ENCODE results near the gene CFAP20. TPM values are rescaled to one million over a fixed set of nuclear protein-coding genes. Genes with fewer than 3 reads are reported as not detected.

Gene CFAP20
- total RNA-seq, 1 donor from 2014 or later: 26.5 TPM

DNA sequence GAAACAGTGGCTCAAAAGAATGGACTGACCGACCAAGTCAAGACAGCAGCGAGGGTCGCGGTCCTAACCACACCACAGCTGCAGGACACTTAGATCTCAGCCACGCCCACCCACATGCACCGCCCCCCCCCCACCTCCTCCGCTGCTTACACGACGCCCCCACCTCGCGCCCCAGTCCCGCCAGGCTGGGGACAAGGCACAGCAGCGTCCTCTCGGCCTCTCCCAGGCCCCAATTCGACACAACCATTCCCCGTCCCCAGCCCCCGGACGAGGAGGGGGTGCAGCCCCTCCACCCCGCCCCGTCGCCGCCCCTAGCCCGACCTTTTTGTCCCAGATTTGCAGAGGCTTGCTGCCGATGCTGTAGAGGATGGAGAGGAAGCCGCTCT, 477 bp downstream of the CFAP20 start:
- peaks cover 36% of the 10 kb centered on the region for H3K4me1 Mint-ChIP-seq (ENCODE audit: low read depth)

DNA sequence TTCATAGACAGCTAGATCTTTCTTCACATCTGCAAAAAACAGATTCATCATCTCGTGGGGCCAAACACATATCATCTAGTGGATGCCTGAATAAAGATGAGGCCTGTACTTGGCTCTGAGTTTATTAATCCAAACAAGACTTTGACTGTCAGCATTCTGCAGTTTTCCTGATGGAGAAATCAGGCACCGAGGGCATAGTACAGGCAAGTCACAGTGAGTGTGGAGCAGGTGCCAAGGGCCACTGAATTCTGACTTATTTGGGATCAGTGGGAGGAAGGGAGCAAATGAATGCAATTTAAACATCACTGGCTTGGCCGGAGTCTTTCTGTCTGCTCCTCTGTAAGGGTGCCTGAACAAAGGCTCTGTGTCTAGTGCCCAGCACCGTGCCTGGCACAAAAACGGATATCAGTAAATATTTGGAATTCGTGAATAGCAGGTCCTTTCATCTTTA, 975 bp downstream of the CFAP20 start:
- Mint-ChIP-seq H3K4me1 (ENCODE audit: low read depth) (peaks cover 38% of the 10 kb centered on the region), H3K4me3 (ENCODE audit: unreplicated experiment) (peak overlapping the region; percentile 76), H3K27ac (ENCODE audit: unreplicated experiment) (peak overlapping the region; percentile 87), H3K9me3 (ENCODE audit: low read depth) (peaks cover 5% of the 10 kb centered on the region), H3K36me3 (ENCODE audit: low read depth) (peaks cover 4% of the 10 kb centered on the region), H3K27me3 (ENCODE audit: low read depth) (no peaks in the 10 kb centered on the region)
- no peak for TF ChIP-seq CTCF (IDR thresholded peaks at IDR 0.05)
- DNase-seq (ENCODE audit: low spot score): no peak

More for the DNA sequence above, 477 bp downstream of the CFAP20 start:
- no peak for TF ChIP-seq CTCF (IDR thresholded peaks at IDR 0.05)
- H3K9me3 Mint-ChIP-seq (ENCODE audit: low read depth): peaks cover 5% of the 10 kb centered on the region
- H3K27me3 Mint-ChIP-seq (ENCODE audit: low read depth): no peaks in the 10 kb centered on the region
- H3K4me3 Mint-ChIP-seq (ENCODE audit: unreplicated experiment): peak overlapping the region; percentile 76
- no peak for DNase-seq (ENCODE audit: low spot score)
- peaks cover 4% of the 10 kb centered on the region for H3K36me3 Mint-ChIP-seq (ENCODE audit: low read depth)
- peak overlapping the region; percentile 87 for H3K27ac Mint-ChIP-seq (ENCODE audit: unreplicated experiment)

- peak overlapping the region; percentile 87 for H3K27ac Mint-ChIP-seq (ENCODE audit: unreplicated experiment)
- no peak for DNase-seq (ENCODE audit: low spot score)
- peaks cover 4% of the 10 kb centered on the region for H3K36me3 Mint-ChIP-seq (ENCODE audit: low read depth)
- H3K9me3 Mint-ChIP-seq (ENCODE audit: low read depth): peaks cover 5% of the 10 kb centered on the region
- TF ChIP-seq CTCF (IDR thresholded peaks at IDR 0.05): no peak
- H3K4me3 Mint-ChIP-seq (ENCODE audit: unreplicated experiment): peak overlapping the region; percentile 76
- no peaks in the 10 kb centered on the region for H3K27me3 Mint-ChIP-seq (ENCODE audit: low read depth)
- peaks cover 39% of the 10 kb centered on the region for H3K4me1 Mint-ChIP-seq (ENCODE audit: low read depth)
Observed at GRCh38 chr16:58127634-58128033, 1.5 kb downstream of the CFAP20 start.

DNA sequence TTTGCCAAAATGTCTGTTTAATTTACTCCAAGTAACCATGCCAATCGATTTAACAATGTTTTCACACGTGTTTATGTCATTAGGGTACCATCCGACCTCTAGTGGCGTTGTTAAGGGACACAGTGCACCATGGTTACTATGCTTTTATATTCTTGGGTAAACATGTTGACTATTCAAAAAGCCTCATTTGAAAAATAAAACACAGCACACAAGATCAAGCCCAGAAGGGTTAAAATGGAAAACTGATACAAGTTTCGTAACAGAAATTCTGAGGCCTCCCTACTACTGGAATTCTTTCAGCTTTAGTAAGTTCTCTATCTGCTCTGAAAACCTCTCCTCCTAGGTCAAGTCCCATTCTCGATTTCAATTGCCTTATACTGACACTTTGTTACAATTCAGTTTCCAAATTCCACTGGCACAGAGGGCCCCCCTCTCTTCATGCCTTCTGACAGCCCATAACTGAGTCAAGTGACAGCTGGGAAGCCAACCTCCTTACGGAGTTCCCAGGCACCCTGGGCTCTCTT, 2.1 kb downstream of the CFAP20 start:
- DNase-seq (ENCODE audit: low spot score): no peak
- peak overlapping the region; percentile 76 for H3K4me3 Mint-ChIP-seq (ENCODE audit: unreplicated experiment)
- peaks cover 41% of the 10 kb centered on the region for H3K4me1 Mint-ChIP-seq (ENCODE audit: low read depth)
- H3K27me3 Mint-ChIP-seq (ENCODE audit: low read depth): no peaks in the 10 kb centered on the region
- H3K27ac Mint-ChIP-seq (ENCODE audit: unreplicated experiment): peak overlapping the region; percentile 87
- H3K36me3 Mint-ChIP-seq (ENCODE audit: low read depth): peaks cover 4% of the 10 kb centered on the region
- peak; percentile 67 for TF ChIP-seq CTCF (IDR thresholded peaks at IDR 0.05)
- H3K9me3 Mint-ChIP-seq (ENCODE audit: low read depth): peaks cover 5% of the 10 kb centered on the region

DNA sequence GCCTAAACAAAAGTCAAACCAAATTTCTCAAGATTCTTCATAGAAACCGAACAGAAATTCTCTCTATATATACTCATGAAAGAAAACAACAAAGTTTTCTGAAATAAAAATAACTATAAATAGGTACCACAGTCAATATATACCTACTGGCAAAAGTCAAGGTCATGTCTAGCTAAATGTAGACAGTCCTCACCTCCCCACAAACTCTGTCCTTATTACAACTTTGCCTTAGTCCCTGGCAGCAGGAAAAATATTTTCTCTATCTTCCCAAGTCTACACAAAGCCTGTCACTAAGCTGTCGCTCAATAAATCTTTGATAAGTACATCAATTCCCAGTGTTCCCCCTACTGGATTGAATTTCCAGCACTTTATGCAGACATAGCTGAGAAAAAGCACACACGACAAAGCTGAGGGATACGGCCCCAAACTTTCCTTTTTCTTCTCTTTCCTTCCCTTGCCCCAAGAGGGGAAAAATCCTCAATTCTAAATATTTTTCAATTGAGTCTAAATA, 2.7 kb downstream of the CFAP20 start:
- Mint-ChIP-seq H3K27me3 (ENCODE audit: low read depth) (no peaks in the 10 kb centered on the region), H3K27ac (ENCODE audit: unreplicated experiment) (peak overlapping the region; percentile 87), H3K9me3 (ENCODE audit: low read depth) (peaks cover 5% of the 10 kb centered on the region), H3K36me3 (ENCODE audit: low read depth) (peaks cover 4% of the 10 kb centered on the region), H3K4me3 (ENCODE audit: unreplicated experiment) (no peak overlapping the region), H3K4me1 (ENCODE audit: low read depth) (peaks cover 47% of the 10 kb centered on the region)
- no peak for TF ChIP-seq CTCF (IDR thresholded peaks at IDR 0.05)
- no peak for DNase-seq (ENCODE audit: low spot score)

All from chondrocyte (in vitro differentiated cells).